GM18858 (cell line): ENCODE results near the gene CCDC183.
A peak's percentile ranks its signal among the peaks of the same experiment; 100 is the strongest.

Experiments
- ATAC-seq: cut with Tn5 transposase; IDR thresholded peaks from one replicate; pipeline ENCODE4 v1.9.1; 2021; ENCODE audit not compliant: unreplicated experiment

The CCDC183 gene

GRCh38 chr9:136847826-136848392, 51.8 kb downstream of the CCDC183 start:
- ATAC-seq, result no peak

- ATAC-seq, result no peak
Observed at GRCh38 chr9:136848393-136849037, 52.4 kb downstream of the CCDC183 start.

GRCh38 chr9:136849038-136849959, 53.2 kb downstream of the CCDC183 start, which contains the start of gene PHPT1:
TSS of gene PHPT1 (plus strand) at chr9:136849409. CDS start at chr9:136849431, 22 bp downstream.
- peak; percentile 57 for ATAC-seq

- no peak for ATAC-seq
Observed at GRCh38 chr9:136849960-136850865, 54.1 kb downstream of the CCDC183 start.

DNA sequence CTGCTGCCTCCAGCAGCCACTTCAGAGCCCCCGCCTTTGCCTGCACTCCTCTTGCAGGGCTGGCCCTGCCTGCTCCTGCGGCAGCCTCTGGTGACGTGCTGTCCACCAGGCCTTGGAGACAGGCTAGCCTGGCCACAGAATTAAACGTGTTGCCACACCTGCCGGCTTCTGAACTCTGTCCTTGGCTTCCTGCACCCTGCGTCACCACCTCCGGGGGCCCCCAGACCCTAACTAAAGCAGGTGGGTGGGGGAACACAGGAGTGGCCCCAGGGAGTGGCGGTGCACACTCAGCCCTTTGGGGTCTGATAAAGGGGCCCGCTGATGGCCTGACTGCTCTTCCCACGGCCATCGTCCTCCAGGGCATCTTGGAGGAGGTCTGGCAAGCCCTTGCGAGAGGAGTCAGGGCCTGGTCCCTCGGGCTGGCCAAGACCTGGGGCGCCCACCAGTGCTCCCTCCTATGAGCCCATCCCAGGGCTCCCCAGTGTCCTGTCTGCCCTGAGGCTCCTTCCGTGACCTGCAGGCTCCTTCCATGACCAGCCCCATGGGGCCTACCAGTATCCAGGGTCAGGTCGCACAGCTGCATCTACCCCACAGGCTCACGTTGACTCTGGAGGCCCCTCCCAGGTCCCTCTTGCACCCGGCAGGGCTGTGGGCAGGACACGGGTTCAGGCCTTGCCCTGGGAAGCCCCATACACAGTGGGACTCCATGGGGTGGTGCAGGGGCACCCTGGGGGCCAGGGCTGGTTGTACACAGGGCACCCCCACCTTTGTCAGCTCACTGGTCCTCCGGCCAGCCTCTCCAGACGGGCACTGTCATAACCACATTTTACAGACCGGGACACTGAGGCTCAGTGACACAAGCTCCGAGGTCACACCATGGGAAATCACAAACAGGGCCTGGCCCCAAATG, 55.0 kb downstream of the CCDC183 start:
- no peak for ATAC-seq

DNA sequence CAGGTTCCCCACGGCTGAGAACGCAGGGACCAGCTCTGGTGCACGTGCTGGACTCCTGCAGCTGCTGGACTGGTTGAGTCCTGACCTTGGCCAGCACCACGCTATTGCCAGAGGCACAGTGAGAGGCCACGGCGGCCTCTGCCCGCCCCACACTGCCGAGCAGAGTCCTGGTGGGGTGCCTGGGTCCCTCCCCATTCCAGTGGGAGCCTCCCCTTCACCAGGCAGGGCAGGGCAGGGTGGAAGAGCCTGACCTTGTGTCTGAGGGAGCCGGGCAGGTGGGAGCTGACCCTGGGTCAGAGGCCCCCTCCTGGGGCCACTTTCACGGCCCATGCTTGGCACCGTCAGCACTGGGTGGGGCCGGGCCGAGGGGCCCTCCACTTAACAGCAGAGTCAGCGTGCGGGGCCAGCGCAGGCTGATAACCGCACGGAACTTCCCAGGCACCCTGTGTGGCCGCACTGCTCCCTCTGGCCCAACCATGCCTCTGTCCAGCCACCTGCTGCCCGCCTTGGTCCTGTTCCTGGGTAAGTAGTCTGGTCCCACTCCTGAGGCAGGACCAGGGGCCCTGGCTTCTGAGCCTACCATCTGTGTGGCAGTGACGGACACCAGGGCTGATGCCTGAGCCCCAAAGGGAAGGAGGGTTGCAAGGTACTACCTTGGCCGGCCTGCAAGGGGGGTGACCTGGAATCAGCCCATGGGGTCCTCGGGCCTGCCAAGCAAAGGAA, 56.0 kb downstream of the CCDC183 start, which contains the start of gene MAMDC4:
TSS of gene MAMDC4 (plus strand) at position 406 of the 723 bp plus-strand sequence. CDS start at position 477, 71 bp downstream.
- ATAC-seq, result no peak

DNA sequence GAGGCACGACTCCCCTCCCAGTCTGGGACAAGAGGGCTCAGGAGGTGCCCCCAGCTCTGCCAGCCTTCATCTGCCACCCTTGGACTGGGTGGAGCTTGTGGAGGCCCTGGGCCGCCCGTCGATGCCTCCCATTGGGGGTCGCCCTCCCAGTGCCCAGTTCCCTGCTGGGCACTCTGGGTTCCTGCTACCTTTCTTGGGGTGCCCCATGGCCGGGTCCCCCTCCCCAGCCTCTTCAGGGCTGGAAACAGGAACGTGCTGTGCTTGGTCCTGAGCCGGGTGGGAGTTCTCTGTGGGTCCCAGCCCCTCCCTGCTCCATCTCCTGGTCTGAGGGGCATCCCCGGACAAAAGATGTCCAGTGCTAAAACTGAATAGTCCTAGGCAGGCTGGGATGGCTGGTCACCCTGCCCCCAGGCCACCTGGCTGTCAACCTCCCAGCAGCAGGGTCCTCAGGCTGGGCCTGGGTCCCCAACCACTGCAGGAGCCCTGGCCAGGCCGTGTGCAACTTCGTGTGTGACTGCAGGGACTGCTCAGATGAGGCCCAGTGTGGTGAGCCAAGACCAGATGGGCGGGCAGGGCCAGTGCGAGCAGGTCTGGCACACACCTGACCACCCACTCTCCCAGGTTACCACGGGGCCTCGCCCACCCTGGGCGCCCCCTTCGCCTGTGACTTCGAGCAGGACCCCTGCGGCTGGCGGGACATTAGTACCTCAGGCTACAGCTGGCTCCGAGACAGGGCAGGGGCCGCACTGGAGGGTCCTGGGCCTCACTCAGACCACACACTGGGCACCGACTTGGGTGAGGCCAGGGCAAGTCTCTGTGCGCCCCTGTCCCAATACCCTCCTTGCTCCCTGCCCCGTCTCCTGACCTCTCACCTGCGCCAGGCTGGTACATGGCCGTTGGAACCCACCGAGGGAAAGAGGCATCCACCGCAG, 56.8 kb downstream of the CCDC183 start:
- no peak for ATAC-seq

DNA sequence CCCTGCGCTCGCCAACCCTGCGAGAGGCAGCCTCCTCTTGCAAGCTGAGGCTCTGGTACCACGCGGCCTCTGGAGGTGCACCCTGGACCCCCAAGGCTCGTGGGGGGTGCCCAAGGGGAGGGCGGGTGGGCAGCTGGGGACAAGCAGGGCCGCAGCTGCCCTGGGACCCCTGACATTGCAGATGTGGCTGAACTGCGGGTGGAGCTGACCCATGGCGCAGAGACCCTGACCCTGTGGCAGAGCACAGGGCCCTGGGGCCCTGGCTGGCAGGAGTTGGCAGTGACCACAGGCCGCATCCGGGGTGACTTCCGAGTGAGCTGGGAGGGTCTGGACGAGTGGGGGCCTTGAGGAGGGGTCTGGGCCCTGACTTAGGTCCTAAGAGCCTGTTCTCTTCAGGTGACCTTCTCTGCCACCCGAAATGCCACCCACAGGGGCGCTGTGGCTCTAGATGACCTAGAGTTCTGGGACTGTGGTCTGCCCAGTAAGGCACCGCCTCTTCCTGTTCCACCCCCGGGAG, 57.5 kb downstream of the CCDC183 start:
- no peak for ATAC-seq

- no peak for ATAC-seq
Observed at GRCh38 chr9:136854113-136854841, 58.1 kb downstream of the CCDC183 start.

- no peak for ATAC-seq
Observed at GRCh38 chr9:136854842-136855460, 58.8 kb downstream of the CCDC183 start.

- ATAC-seq, result no peak
Observed at GRCh38 chr9:136855461-136856078, 59.4 kb downstream of the CCDC183 start.

GRCh38 chr9:136856079-136856476, 59.9 kb downstream of the CCDC183 start:
- no peak for ATAC-seq

DNA sequence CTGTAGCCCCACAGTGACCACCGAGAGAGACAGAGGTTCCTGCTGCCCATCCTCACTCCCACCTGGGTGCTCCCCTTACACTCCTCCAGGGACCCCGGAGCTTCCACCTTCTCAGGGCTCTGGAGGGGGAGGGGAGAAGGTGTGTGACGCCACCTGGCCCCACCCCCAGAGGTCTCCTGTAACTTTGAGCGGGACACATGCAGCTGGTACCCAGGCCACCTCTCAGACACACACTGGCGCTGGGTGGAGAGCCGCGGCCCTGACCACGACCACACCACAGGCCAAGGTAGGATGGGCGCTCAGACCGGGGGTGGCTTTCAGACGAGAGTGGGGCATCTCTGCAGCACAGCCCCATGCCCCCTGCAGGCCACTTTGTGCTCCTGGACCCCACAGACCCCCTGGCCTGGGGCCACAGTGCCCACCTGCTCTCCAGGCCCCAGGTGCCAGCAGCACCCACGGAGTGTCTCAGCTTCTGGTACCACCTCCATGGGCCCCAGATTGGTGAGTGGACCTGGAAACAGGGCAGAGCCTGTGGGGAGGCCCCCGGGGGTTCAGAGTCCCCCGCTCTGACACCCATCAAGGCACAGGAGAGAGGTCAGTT, 60.5 kb downstream of the CCDC183 start:
- no peak for ATAC-seq

- no peak for ATAC-seq
Observed at GRCh38 chr9:136857166-136857565, 61.0 kb downstream of the CCDC183 start.
